GM12872 (cell line): ENCODE measurements around the gene GHRL.

ENCODE experiments used
- CTCF ChIP-seq: IDR thresholded peaks from 3 replicates; pipeline ENCODE4 v1.5.1; 2011; ENCODE audit warnings: low read depth, mild to moderate bottlenecking, low read length, moderate library complexity; ENCODE audit not compliant: insufficient read depth

GHRL gene

GRCh38 chr3:10259798-10260197 lies 32.9 kb downstream of the GHRL start:
- TF ChIP-seq CTCF = no peak

GRCh38 chr3:10259036-10259435 lies 33.7 kb downstream of the GHRL start:
- no peak for TF ChIP-seq CTCF

GRCh38 chr3:10255835-10256234 lies 36.9 kb downstream of the GHRL start:
- TF ChIP-seq CTCF = no peak

- TF ChIP-seq CTCF = no peak
Measured at GRCh38 chr3:10253731-10254130, 39.0 kb downstream of the GHRL start.

GRCh38 chr3:10251006-10251405 lies 41.7 kb downstream of the GHRL start:
- no peak for TF ChIP-seq CTCF

GRCh38 chr3:10249833-10250232 lies 42.9 kb downstream of the GHRL start:
- TF ChIP-seq CTCF = no peak

- TF ChIP-seq CTCF = no peak
Measured at GRCh38 chr3:10248984-10249748, 43.6 kb downstream of the GHRL start.
